K562 (cell line): ENCODE measurements around the gene CCDC82. TPM values are rescaled to one million over a fixed set of nuclear protein-coding genes. Genes with fewer than 3 reads are reported as not detected.
A peak's percentile ranks its signal among the peaks of the same experiment; 100 is the strongest.

Experiments
- ARHGAP35 ChIP-seq: fragments of 450-650 bp; IDR thresholded peaks from 2 replicates; pipeline ENCODE4 v1.6.1; 2018; ENCODE audit not compliant: partially characterized antibody
- LEF1 ChIP-seq: fragments of 450-650 bp; IDR thresholded peaks from 2 replicates; pipeline ENCODE4 v1.6.1; 2016; ENCODE audit warnings: mild to moderate bottlenecking
- MAFK ChIP-seq: IDR thresholded peaks from 2 replicates; pipeline ENCODE4 v1.6.1; 2011; ENCODE audit warnings: low read length, improper control_type of control experiment
- RHOXF2B ChIP-seq: fragments of 250-450 bp; sonication (Bioruptor Pico); conservative IDR thresholded peaks from 2 replicates; pipeline ENCODE4 v1.5.1; 2021
- ZFX ChIP-seq: sonication (generic); formaldehyde crosslinking; IDR thresholded peaks from 2 replicates; pipeline ENCODE4 v1.8.0; 2022; ENCODE audit warnings: mild to moderate bottlenecking, missing genetic modification reagents, moderate library complexity
- ZNF589 ChIP-seq: fragments of 200-800 bp; sonication (Bioruptor generic); IDR thresholded peaks from 2 replicates; pipeline ENCODE4 v1.6.1; 2016; ENCODE audit warnings: low read depth, missing genetic modification characterization, missing compliant biosample characterization
- polyA plus RNA-seq, 8 experiments: library from polyadenylated mRNA; depleted of rRNA in 4 of 8; stranded (reverse) in 5 of 8; unstranded in 3 of 8; fragments of >200 nt; fragmentation: Nextera tagmentation in 2 of 8; fragmentation: Illumina TruSeq in 1 of 8; extraction: Ambion mirVana in 2 of 8; extraction: Trizol in 1 of 8; gene quantifications; 2 replicates each; pipeline versions ENCODE4 v1.2.1 to v1.2.3, GENCODE V29; 2011 to 2014; ENCODE audit warnings: inconsistent platforms in 1 of 8, missing spikeins in 1 of 8
- total RNA-seq, 7 experiments: library from RNA; depleted of rRNA in 6 of 7; stranded (reverse); fragments of >200 nt in 6 of 7; fragmentation: Illumina TruSeq in 2 of 7; extraction: Trizol in 2 of 7; gene quantifications; 2 replicates each; pipeline versions ENCODE4 v1.2.1 to v1.2.3, GENCODE V29; 2011 to 2021; ENCODE audit warnings: low replicate concordance in 1 of 7
- TF ChIP-seq, protein P1 (sequence below): sonication (generic); formaldehyde crosslinking; IDR thresholded peaks from 2 replicates; pipeline ENCODE4 v1.8.1; 2022; ENCODE audit warnings: missing genetic modification reagents

CCDC82 gene
- total and polyA plus RNA-seq, 9 of the 15 experiments (the other 6 are each of a cell fraction or from before 2014, with no cell fraction given) = 12.5 to 51.3 (median 24.5) TPM

DNA sequence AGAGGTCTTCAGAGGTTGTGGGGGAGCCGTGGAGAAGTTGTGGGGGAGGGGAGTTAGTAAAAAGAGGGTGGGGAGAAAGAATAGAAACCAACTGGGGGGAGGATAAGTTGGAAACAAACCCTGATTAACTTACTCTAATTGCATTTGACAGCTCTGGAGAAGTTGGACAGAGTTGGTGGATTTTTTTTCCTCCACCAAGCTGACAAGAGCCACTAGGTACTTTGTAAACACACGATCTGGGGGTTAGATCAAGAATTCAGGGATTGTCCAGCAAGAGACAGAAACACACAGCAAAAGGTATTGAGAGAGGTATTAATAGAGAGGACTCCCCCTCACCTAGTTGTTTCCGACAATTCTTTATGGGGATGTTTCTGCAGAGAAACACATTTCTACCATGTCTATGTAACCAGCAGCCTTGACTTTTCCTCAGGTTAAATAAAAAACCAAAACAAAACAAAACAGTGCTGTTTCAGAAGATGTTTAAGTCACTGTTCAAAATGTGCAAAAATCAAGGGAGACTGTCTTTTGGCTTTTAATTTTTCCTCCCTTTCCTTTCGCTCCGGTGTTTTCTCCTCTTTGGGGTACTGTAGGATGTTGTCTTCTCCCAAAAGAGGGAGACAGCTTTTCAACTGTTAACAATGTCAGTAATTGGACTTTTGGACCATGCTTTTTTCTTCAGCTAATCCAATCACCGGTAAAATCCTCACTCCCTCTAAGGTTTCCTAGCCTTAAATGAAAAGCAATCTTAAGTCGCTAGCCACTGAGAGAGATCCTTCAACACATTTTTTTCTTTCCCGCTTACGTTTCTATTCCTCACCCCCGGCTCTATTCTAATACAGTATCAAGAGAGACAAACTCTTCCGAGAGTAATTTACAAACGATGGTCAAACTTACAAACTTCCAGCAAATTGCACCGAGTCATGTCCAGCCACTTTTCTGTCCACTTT is 47.4 kb downstream of the CCDC82 start (continued):
- no peak for TF ChIP-seq ZNF589 (CRISPR knock-in tag)
- TF ChIP-seq ARHGAP35 = no peak
- TF ChIP-seq MAFK = no peak
- TF ChIP-seq ZFX = no peak
- no peak for TF ChIP-seq LEF1
- TF ChIP-seq, protein P1, sequence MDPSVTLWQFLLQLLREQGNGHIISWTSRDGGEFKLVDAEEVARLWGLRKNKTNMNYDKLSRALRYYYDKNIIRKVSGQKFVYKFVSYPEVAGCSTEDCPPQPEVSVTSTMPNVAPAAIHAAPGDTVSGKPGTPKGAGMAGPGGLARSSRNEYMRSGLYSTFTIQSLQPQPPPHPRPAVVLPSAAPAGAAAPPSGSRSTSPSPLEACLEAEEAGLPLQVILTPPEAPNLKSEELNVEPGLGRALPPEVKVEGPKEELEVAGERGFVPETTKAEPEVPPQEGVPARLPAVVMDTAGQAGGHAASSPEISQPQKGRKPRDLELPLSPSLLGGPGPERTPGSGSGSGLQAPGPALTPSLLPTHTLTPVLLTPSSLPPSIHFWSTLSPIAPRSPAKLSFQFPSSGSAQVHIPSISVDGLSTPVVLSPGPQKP (CRISPR knock-in tag) = no peak
- TF ChIP-seq RHOXF2B = 0 out of 2 replicates have a peak, but pooled peaks have one; percentile 15
